Measurements from ENCODE around the gene MYO18B. TPM values are rescaled to one million over a fixed set of nuclear protein-coding genes. Genes with fewer than 3 reads are reported as not detected.

MYO18B gene
- total and polyA plus RNA-seq, 2 of the 8 experiments (the other 6 are each of a cell fraction or from before 2014, with no cell fraction given): 0.62 to 0.78 TPM

- Histone ChIP-seq H2BK120ac (replicated peaks; ENCODE audit: low read depth, low read length) (no peak overlapping the region), H4K8ac (ENCODE audit: extremely low read depth, insufficient read depth, low read length) (no peak overlapping the region), H3K56ac (replicated peaks; ENCODE audit: insufficient read length, low read depth, low read length) (no peak overlapping the region), H3K4me1 (replicated peaks in 1 of 4; ENCODE audit: control insufficient read depth in 3 of 4, insufficient read depth in 4 of 4, low read length in 3 of 4) (no peaks in the 10 kb centered on the region), H3K9me3 (ENCODE audit: insufficient read depth in 2 of 2, low read depth in 1 of 2, low read length in 1 of 2) (no peaks in the 10 kb centered on the region), H2AK5ac (ENCODE audit: low read depth, low read length) (no peak overlapping the region), H2AFZ (ENCODE audit: low read length) (no peak overlapping the region), H3K14ac (ENCODE audit: insufficient read length) (no peak overlapping the region), H3K4me2 (ENCODE audit: insufficient read depth in 1 of 2, low read depth in 2 of 2, low read length in 2 of 2) (no peak overlapping the region), H3K79me2 (ENCODE audit: control insufficient read depth in 1 of 2, insufficient read depth in 2 of 2, low read length in 2 of 2) (no peaks in the 10 kb centered on the region), H3K36me3 (ENCODE audit: control insufficient read depth in 2 of 4, insufficient read depth in 4 of 4, low read length in 3 of 4) (no peaks in the 10 kb centered on the region), H3K27me3 (replicated peaks in 1 of 4; ENCODE audit: control insufficient read depth in 3 of 4, extremely low read depth in 1 of 4, insufficient read depth in 3 of 4, low read length in 3 of 4) (no peaks in the 10 kb centered on the region), H2BK5ac (ENCODE audit: low read depth, low read length) (no peak overlapping the region), H3K23ac (ENCODE audit: insufficient read length) (no peak overlapping the region), H4K5ac (ENCODE audit: insufficient read length, low read depth, low read length) (no peak overlapping the region), H3K4ac (replicated peaks; ENCODE audit: insufficient read length, low read depth, low read length) (no peak overlapping the region), H3K9ac (replicated peaks in 1 of 4; ENCODE audit: extremely low read depth in 1 of 4, low read depth in 3 of 4, low read length in 3 of 4) (no peak overlapping the region), H3K79me1 (ENCODE audit: low read depth, low read length) (no peaks in the 10 kb centered on the region), H2BK12ac (ENCODE audit: low read depth, low read length) (no peak overlapping the region), H3K23me2 (ENCODE audit: low read depth, low read length) (no peaks in the 10 kb centered on the region), H3K4me3 (ENCODE audit: extremely low read depth in 1 of 4, insufficient read depth in 2 of 4, low read depth in 3 of 4, low read length in 4 of 4) (no peak overlapping the region), H3K27ac (ENCODE audit: low read depth, low read length) (no peak overlapping the region), H3K18ac (ENCODE audit: extremely low read depth, low read length) (no peak overlapping the region), H4K91ac (replicated peaks; ENCODE audit: insufficient read length, low read length) (no peak overlapping the region), H2BK20ac (ENCODE audit: low read length) (no peak overlapping the region), H4K20me1 (replicated peaks in 1 of 2; ENCODE audit: control insufficient read depth in 1 of 2, insufficient read depth in 2 of 2, low read length in 2 of 2) (no peaks in the 10 kb centered on the region), H2BK15ac (ENCODE audit: low read length) (no peak overlapping the region)
- FAIRE-seq (no peak), DNase-seq (ENCODE audit: low read depth in 1 of 2, low spot score in 2 of 2) (no peak)
- CTCF ChIA-PET (ENCODE audit: partially characterized antibody): interaction anchor here (1.3 kb wide), 2 partner anchors 14 to 288 kb away, joined by 3 read pairs; no protein-coding TSS in a partner anchor
- POLR2A ChIA-PET (ENCODE audit: partially characterized antibody): no interaction called here
- 97% methylated on average over 4 of the region's 4 CpGs; no CpG with 5 or more reads in 1 of the 2 experiments for WGBS, 2 experiments (ENCODE audit: extremely low coverage in 1 of 2, insufficient coverage in 1 of 2, insufficient read length in 1 of 2, insufficient replicate concordance in 2 of 2, low coverage in 1 of 2, low lambda C conversion rate in 2 of 2, missing lambda C conversion rate in 1 of 2)
- TF ChIP-seq CREB1 (IDR thresholded peaks at IDR 0.05) (no peak), ASH2L (IDR thresholded peaks at IDR 0.05; ENCODE audit: low read length) (no peak), CEBPB (IDR thresholded peaks at IDR 0.05; ENCODE audit: low read depth, low read length) (no peak), POU5F1 (IDR thresholded peaks at IDR 0.05; ENCODE audit: low read depth, low read length) (no peak)
Measured at GRCh38 chr22:25884121-25884520, 142.1 kb downstream of the MYO18B start.
